Adrenal gland (tissue), 5 donors: Measurements from ENCODE around the gene EFCAB8.

ENCODE experiments used
- POLR2A ChIP-seq, 2 donors: fragments of 450-650 bp; IDR thresholded peaks; one replicate each; pipeline ENCODE4 v1.6.1; 2017; ENCODE audit warnings: antibody characterized with exemption in 2 of 2, mild to moderate bottlenecking in 2 of 2, moderate library complexity in 1 of 2
- TF ChIP-seq, protein P1 (sequence below), 6 experiments: fragments of 450-650 bp in 4 of 6; fragments of 200-600 bp in 2 of 6; sonication (generic) in 1 of 6; IDR thresholded peaks; 1 replicate in 5 of 6; 2 replicates in 1 of 6; pipeline versions ENCODE4 v1.5.1 to v1.8.0; 2016 to 2021; ENCODE audit warnings: antibody characterized with exemption in 6 of 6, mild to moderate bottlenecking in 2 of 6, moderate library complexity in 1 of 6
- donor health status: DM: no; HTN: no; CAD: no.

DNA sequence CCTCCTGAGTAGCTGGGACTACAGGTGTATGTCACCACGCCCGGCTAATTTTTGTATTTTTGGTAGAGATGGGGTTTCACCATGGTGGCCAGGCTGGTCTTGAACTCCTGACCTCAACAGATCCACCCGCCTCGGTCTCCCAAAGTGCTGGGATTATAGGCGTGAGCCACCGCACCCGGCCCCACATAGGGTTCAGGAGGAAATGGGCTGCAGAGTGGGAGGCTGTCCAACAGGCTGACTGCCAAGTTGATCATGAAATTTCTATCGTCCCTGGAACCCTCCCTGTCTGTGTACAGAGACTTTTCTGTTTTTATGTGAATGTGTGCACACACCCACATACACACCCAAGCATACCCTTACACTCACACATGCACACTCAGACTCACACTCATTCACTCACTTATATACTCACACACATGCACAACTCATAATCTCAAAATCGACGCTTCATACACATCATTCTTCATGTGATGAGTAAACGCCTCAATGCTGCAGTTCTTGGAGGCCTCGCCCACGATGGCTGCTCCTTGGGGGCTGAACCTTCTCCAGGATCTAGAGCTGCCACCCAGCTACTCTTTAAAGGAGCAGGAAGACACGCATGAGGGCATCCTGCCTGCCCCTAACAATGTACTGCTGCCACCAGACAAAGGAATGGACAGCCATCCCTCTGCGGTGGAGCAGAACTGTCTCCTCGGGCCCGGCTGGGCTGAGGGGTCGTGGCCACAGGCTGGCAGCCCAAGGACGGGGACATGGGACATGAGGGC lies 109.9 kb downstream of the EFCAB8 start:
- no peak for TF ChIP-seq POLR2A (IDR thresholded peaks at IDR 0.05)
- TF ChIP-seq, protein P1, sequence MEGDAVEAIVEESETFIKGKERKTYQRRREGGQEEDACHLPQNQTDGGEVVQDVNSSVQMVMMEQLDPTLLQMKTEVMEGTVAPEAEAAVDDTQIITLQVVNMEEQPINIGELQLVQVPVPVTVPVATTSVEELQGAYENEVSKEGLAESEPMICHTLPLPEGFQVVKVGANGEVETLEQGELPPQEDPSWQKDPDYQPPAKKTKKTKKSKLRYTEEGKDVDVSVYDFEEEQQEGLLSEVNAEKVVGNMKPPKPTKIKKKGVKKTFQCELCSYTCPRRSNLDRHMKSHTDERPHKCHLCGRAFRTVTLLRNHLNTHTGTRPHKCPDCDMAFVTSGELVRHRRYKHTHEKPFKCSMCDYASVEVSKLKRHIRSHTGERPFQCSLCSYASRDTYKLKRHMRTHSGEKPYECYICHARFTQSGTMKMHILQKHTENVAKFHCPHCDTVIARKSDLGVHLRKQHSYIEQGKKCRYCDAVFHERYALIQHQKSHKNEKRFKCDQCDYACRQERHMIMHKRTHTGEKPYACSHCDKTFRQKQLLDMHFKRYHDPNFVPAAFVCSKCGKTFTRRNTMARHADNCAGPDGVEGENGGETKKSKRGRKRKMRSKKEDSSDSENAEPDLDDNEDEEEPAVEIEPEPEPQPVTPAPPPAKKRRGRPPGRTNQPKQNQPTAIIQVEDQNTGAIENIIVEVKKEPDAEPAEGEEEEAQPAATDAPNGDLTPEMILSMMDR (IDR thresholded peaks at IDR 0.05), result no peak
